Measurements from ENCODE around the gene CHRNG.

DNA sequence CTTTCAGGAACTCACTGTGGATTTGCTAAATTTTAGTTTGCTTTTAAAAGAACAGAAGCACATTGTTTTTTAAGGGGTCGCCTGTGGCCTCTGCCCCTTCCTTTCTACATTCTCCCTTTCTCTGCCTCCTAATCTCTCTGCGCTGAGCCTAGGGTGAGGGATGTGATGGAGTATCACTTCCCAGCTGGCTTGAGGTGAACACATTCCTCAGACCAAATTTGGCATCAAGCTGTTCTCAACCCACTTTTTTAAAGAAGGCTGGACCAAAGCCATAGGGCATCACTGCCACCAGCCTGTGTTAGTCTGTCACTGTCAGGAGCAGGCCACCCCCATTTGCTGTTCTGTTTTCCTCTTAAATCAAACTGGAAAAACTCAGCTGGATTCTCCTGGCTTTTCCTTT, 38.3 kb downstream of the CHRNG start:
- TF ChIP-seq, protein P1, sequence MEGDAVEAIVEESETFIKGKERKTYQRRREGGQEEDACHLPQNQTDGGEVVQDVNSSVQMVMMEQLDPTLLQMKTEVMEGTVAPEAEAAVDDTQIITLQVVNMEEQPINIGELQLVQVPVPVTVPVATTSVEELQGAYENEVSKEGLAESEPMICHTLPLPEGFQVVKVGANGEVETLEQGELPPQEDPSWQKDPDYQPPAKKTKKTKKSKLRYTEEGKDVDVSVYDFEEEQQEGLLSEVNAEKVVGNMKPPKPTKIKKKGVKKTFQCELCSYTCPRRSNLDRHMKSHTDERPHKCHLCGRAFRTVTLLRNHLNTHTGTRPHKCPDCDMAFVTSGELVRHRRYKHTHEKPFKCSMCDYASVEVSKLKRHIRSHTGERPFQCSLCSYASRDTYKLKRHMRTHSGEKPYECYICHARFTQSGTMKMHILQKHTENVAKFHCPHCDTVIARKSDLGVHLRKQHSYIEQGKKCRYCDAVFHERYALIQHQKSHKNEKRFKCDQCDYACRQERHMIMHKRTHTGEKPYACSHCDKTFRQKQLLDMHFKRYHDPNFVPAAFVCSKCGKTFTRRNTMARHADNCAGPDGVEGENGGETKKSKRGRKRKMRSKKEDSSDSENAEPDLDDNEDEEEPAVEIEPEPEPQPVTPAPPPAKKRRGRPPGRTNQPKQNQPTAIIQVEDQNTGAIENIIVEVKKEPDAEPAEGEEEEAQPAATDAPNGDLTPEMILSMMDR (IDR thresholded peaks at IDR 0.05): no peak
- no peak for TF ChIP-seq POLR2A (IDR thresholded peaks at IDR 0.05)
